Measurements from ENCODE around the gene APBA2.

APBA2 gene

DNA sequence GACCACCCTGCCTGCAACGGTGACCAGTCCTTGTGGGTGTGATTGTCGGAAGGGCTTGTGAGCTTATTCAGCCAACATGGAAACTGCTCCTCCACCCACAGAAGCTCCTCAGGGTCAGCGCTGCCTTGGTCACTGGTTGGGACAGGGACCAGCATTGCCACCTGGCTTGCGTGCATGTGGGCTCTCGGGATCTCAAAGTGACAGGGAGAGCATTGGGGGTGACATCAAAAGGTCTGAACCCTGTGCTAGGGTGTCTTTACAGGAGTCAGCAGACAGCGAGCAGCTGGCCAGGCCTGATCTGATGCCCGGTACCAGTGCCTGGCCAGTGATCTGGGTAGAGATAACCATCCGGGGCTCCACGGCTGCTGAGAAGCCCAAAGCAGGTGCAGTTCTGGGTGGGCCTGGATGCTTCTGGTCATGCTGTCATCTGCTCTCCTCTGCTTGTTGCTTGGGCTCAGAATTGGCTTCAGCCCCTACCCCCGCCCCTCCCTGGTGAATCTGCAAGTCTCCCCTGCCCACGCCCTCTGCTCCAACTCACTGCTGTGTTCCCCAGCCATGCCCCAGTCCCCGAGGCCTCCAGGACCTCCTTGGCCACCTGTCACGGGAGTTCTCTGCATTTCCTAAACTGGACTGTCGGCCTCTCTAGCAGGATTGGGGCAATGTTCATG is 249.0 kb downstream of the APBA2 start:
- Histone ChIP-seq H3K27me3 (ENCODE audit: low read depth, low read length) (no peaks in the 10 kb centered on the region), H3K36me3 (ENCODE audit: control insufficient read depth in 1 of 2, insufficient read depth in 2 of 2, low read length in 2 of 2) (no peaks in the 10 kb centered on the region), H3K27ac (ENCODE audit: low read length) (no peak overlapping the region), H3K4me3 (ENCODE audit: low read depth in 1 of 2, low read length in 2 of 2) (no peak overlapping the region), H3K4me1 (ENCODE audit: control insufficient read depth in 1 of 2, insufficient read depth in 2 of 2, low read length in 2 of 2) (peaks cover 0 to 3% of the 10 kb centered on the region in 2 donors), H3K9me3 (ENCODE audit: control insufficient read depth in 1 of 2, low read length in 2 of 2) (no peaks in the 10 kb centered on the region)

DNA sequence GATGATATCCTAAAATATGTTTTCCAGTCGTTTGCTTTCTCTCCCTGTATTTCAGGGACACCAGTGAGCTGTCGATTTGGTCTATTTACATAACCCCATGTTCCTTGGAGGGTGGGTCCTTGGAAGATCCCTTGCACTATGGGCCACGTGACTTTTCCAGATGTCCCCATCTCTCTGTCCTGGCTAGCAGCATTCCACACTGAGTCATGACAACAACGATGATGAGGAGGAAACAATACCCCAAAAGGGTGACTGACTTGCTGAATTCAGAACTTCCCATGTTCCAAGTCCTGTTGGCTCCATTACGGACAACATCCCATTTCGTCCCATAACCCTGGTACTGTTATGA is 249.5 kb downstream of the APBA2 start:
- H3K4me1 ChIP-seq (ENCODE audit: control insufficient read depth in 1 of 2, insufficient read depth in 2 of 2, low read length in 2 of 2), result peaks cover 0 to 9% of the 10 kb centered on the region in 2 donors
- no peak overlapping the region for H3K27ac ChIP-seq (ENCODE audit: low read length)
- H3K4me3 ChIP-seq (ENCODE audit: low read depth in 1 of 2, low read length in 2 of 2), result no peak overlapping the region
- H3K27me3 ChIP-seq (ENCODE audit: low read depth, low read length), result no peaks in the 10 kb centered on the region
- no peaks in the 10 kb centered on the region for H3K9me3 ChIP-seq (ENCODE audit: control insufficient read depth in 1 of 2, low read length in 2 of 2)
- no peaks in the 10 kb centered on the region for H3K36me3 ChIP-seq (ENCODE audit: control insufficient read depth in 1 of 2, insufficient read depth in 2 of 2, low read length in 2 of 2)

GRCh38 chr15:29135702-29136646 is 250.2 kb downstream of the APBA2 start:
- H3K36me3 ChIP-seq (ENCODE audit: control insufficient read depth in 1 of 2, insufficient read depth in 2 of 2, low read length in 2 of 2), result no peaks in the 10 kb centered on the region
- H3K4me3 ChIP-seq (ENCODE audit: low read depth in 1 of 2, low read length in 2 of 2), result no peak overlapping the region
- peaks cover 0 to 12% of the 10 kb centered on the region in 2 donors for H3K4me1 ChIP-seq (ENCODE audit: control insufficient read depth in 1 of 2, insufficient read depth in 2 of 2, low read length in 2 of 2)
- no peaks in the 10 kb centered on the region for H3K9me3 ChIP-seq (ENCODE audit: control insufficient read depth in 1 of 2, low read length in 2 of 2)
- H3K27me3 ChIP-seq (ENCODE audit: low read depth, low read length), result no peaks in the 10 kb centered on the region
- H3K27ac ChIP-seq (ENCODE audit: low read length), result no peak overlapping the region

DNA sequence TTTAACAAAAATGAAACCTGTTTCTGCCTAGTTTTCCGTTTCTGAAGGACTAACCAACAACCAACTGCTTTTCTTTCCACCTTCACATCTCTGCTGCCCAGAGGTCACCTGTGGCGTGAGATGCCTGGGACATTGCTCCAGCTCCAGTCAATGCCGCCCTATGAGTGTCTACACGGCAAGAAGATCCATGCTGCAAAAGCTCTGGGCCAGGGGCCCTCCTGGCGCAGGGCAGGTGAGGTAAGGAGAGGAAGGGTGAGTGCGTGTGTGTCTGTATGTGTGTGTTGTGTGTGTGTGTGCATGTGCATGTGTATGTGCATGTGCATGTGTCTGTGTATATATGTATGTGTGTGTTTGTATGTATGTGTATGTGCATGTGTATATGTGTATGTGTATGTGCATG is 252.5 kb downstream of the APBA2 start:
- no peaks in the 10 kb centered on the region for H3K27me3 ChIP-seq (ENCODE audit: low read depth, low read length)
- peaks cover 0 to 12% of the 10 kb centered on the region in 2 donors for H3K4me1 ChIP-seq (ENCODE audit: control insufficient read depth in 1 of 2, insufficient read depth in 2 of 2, low read length in 2 of 2)

DNA sequence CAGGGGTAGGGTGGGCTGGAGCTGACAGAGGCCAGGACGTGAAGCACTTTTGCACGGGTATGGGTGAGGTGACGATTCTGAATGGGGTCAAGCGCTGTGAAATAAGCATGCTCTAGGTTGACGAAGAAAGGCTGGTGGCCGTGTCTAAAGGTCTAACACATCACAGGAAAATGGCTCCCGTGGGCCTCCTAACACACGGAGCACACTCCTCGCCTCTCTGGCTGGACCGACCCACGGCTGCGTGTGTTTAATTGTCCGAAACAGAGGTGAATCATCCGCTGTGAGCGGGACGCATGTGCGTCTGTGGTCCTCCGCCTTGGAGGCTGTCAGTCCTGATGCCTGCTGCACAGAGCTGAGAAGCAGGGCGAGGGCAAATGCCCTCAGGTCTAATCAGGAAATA is 253.3 kb downstream of the APBA2 start:
- H3K27me3 ChIP-seq (ENCODE audit: low read depth, low read length), result no peaks in the 10 kb centered on the region
- H3K4me3 ChIP-seq (ENCODE audit: low read depth in 1 of 2, low read length in 2 of 2), result no peak overlapping the region
- H3K4me1 ChIP-seq (ENCODE audit: control insufficient read depth in 1 of 2, insufficient read depth in 2 of 2, low read length in 2 of 2), result peaks cover 0 to 12% of the 10 kb centered on the region in 2 donors
- H3K9me3 ChIP-seq (ENCODE audit: control insufficient read depth in 1 of 2, low read length in 2 of 2), result no peaks in the 10 kb centered on the region
- no peak overlapping the region for H3K27ac ChIP-seq (ENCODE audit: low read length)
- no peaks in the 10 kb centered on the region for H3K36me3 ChIP-seq (ENCODE audit: control insufficient read depth in 1 of 2, insufficient read depth in 2 of 2, low read length in 2 of 2)

More for the DNA sequence above, 252.5 kb downstream of the APBA2 start:
- Histone ChIP-seq H3K9me3 (ENCODE audit: control insufficient read depth in 1 of 2, low read length in 2 of 2) (no peaks in the 10 kb centered on the region), H3K36me3 (ENCODE audit: control insufficient read depth in 1 of 2, insufficient read depth in 2 of 2, low read length in 2 of 2) (no peaks in the 10 kb centered on the region), H3K27ac (ENCODE audit: low read length) (no peak overlapping the region), H3K4me3 (ENCODE audit: low read depth in 1 of 2, low read length in 2 of 2) (no peak overlapping the region)

GRCh38 chr15:29139540-29140459 is 254.0 kb downstream of the APBA2 start:
- no peak overlapping the region for H3K4me3 ChIP-seq (ENCODE audit: low read depth in 1 of 2, low read length in 2 of 2)
- H3K27me3 ChIP-seq (ENCODE audit: low read depth, low read length), result no peaks in the 10 kb centered on the region

GRCh38 chr15:29140475-29141307 is 254.9 kb downstream of the APBA2 start:
- no peaks in the 10 kb centered on the region for H3K36me3 ChIP-seq (ENCODE audit: control insufficient read depth in 1 of 2, insufficient read depth in 2 of 2, low read length in 2 of 2)
- H3K4me3 ChIP-seq (ENCODE audit: low read depth in 1 of 2, low read length in 2 of 2), result no peak overlapping the region
- no peak overlapping the region for H3K27ac ChIP-seq (ENCODE audit: low read length)
- H3K4me1 ChIP-seq (ENCODE audit: control insufficient read depth in 1 of 2, insufficient read depth in 2 of 2, low read length in 2 of 2), result peaks cover 0 to 12% of the 10 kb centered on the region in 2 donors
- H3K9me3 ChIP-seq (ENCODE audit: control insufficient read depth in 1 of 2, low read length in 2 of 2), result no peaks in the 10 kb centered on the region
- H3K27me3 ChIP-seq (ENCODE audit: low read depth, low read length), result no peaks in the 10 kb centered on the region

More at GRCh38 chr15:29139540-29140459, 254.0 kb downstream of the APBA2 start:
- H3K9me3 ChIP-seq (ENCODE audit: control insufficient read depth in 1 of 2, low read length in 2 of 2), result no peaks in the 10 kb centered on the region
- no peaks in the 10 kb centered on the region for H3K36me3 ChIP-seq (ENCODE audit: control insufficient read depth in 1 of 2, insufficient read depth in 2 of 2, low read length in 2 of 2)
- H3K27ac ChIP-seq (ENCODE audit: low read length), result no peak overlapping the region
- H3K4me1 ChIP-seq (ENCODE audit: control insufficient read depth in 1 of 2, insufficient read depth in 2 of 2, low read length in 2 of 2), result peaks cover 0 to 12% of the 10 kb centered on the region in 2 donors

GRCh38 chr15:29141308-29142128 is 255.7 kb downstream of the APBA2 start:
- H3K9me3 ChIP-seq (ENCODE audit: control insufficient read depth in 1 of 2, low read length in 2 of 2), result no peaks in the 10 kb centered on the region
- peaks cover 0 to 12% of the 10 kb centered on the region in 2 donors for H3K4me1 ChIP-seq (ENCODE audit: control insufficient read depth in 1 of 2, insufficient read depth in 2 of 2, low read length in 2 of 2)
- H3K36me3 ChIP-seq (ENCODE audit: control insufficient read depth in 1 of 2, insufficient read depth in 2 of 2, low read length in 2 of 2), result no peaks in the 10 kb centered on the region
- H3K4me3 ChIP-seq (ENCODE audit: low read depth in 1 of 2, low read length in 2 of 2), result no peak overlapping the region
- H3K27ac ChIP-seq (ENCODE audit: low read length), result no peak overlapping the region
- H3K27me3 ChIP-seq (ENCODE audit: low read depth, low read length), result no peaks in the 10 kb centered on the region

DNA sequence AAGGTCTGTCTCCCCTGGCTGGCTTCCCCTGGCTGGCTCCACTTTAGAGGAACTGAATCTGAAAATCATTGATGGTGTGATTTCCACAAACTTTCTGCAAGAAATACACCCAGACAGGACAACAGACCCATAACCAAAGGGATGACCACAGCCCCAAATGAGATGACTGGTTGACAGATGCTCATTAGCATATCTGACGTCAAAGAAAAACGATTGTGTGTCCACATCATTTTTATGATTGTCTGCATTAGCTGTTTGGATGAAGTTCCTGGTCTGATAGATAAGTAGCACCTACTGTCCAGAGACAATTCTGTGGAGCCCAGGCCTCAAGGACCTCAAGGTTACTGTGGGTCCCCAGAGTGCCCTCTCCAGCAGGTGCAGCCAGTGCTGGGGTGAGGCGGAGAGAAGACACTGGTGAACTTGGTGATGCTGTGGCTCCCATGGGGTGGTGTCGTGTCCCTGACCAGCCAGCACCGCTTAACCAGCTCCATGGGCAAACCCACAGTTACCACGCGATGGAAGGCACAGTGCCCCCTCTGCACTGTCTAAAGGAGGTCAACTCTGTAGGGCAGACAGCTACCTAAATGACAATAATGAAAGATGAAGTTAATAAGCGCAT is 256.5 kb downstream of the APBA2 start:
- Histone ChIP-seq H3K4me1 (ENCODE audit: control insufficient read depth in 1 of 2, insufficient read depth in 2 of 2, low read length in 2 of 2) (peaks cover 0 to 12% of the 10 kb centered on the region in 2 donors), H3K27ac (ENCODE audit: low read length) (no peak overlapping the region), H3K4me3 (ENCODE audit: low read depth in 1 of 2, low read length in 2 of 2) (no peak overlapping the region), H3K36me3 (ENCODE audit: control insufficient read depth in 1 of 2, insufficient read depth in 2 of 2, low read length in 2 of 2) (no peaks in the 10 kb centered on the region), H3K27me3 (ENCODE audit: low read depth, low read length) (no peaks in the 10 kb centered on the region), H3K9me3 (ENCODE audit: control insufficient read depth in 1 of 2, low read length in 2 of 2) (no peaks in the 10 kb centered on the region)
